AG04449 (cell line): ENCODE data around the gene SACM1L.

ENCODE experiments used
- CTCF ChIA-PET: fragments of 350-600 bp; formaldehyde crosslinking; extraction: SDS; loops from one replicate; lab custom pipeline; 2021; ENCODE audit warnings: antibody characterized with exemption; lab: Yijun Ruan, JAX
- POLR2A ChIA-PET: fragments of 400-600, 350-600 bp; formaldehyde crosslinking; extraction: SDS; loops from one replicate; lab custom pipeline; 2020; ENCODE audit warnings: antibody characterized with exemption, inconsistent platforms; lab: Yijun Ruan, JAX
- DNase-seq: peaks from one replicate; pipeline ENCODE4 v3.0.0-alpha.2; 2010; ENCODE audit warnings: low read depth, low spot score
- H3K4me3 ChIP-seq: 2 replicates; pipeline ENCODE4 v1.5.1; 2011; ENCODE audit warnings: low read depth, mild to moderate bottlenecking, control low read depth, low read length
- TF ChIP-seq, protein P1 (sequence below): IDR thresholded peaks from one replicate; pipeline ENCODE4 v1.5.1; 2011; ENCODE audit warnings: mild to moderate bottlenecking, moderate library complexity, low read length, control low read depth, inconsistent platforms; ENCODE audit not compliant: insufficient read depth; ENCODE audit errors: missing control alignments

SACM1L gene

GRCh38 chr3:45686850-45687249 lies 2.3 kb upstream of the SACM1L start:
- no peak overlapping the region for H3K4me3 ChIP-seq
- POLR2A ChIA-PET, result no interaction called here
- CTCF ChIA-PET, result interaction anchor here (0.7 to 1.3 kb wide), 2 partner anchors 10 to 176 kb away, joined by 3 read pairs; no protein-coding TSS in a partner anchor
- TF ChIP-seq, protein P1, sequence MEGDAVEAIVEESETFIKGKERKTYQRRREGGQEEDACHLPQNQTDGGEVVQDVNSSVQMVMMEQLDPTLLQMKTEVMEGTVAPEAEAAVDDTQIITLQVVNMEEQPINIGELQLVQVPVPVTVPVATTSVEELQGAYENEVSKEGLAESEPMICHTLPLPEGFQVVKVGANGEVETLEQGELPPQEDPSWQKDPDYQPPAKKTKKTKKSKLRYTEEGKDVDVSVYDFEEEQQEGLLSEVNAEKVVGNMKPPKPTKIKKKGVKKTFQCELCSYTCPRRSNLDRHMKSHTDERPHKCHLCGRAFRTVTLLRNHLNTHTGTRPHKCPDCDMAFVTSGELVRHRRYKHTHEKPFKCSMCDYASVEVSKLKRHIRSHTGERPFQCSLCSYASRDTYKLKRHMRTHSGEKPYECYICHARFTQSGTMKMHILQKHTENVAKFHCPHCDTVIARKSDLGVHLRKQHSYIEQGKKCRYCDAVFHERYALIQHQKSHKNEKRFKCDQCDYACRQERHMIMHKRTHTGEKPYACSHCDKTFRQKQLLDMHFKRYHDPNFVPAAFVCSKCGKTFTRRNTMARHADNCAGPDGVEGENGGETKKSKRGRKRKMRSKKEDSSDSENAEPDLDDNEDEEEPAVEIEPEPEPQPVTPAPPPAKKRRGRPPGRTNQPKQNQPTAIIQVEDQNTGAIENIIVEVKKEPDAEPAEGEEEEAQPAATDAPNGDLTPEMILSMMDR, result no peak
- DNase-seq, result no peak

DNA sequence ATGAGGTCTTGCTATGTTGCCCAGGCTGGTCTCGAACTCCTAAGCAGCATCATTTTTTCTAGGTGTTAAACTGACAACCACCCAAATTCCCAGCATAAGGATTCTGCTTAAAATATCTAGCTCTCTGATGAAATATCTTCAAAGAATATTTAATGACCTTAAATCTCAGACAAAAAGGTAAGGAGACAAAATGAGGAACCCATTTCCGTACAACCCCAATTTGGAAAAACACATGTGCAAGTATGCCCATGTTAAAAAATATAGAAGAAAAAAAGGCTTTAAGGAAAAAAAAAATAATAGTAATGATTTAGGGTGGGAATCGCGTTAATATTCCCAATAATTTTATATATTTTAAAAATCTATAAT lies 1.4 kb upstream of the SACM1L start:
- H3K4me3 ChIP-seq, result peak overlapping the region; percentile 71
- DNase-seq, result no peak
- CTCF ChIA-PET, result interaction anchor here (0.7 to 3.3 kb wide), 4 partner anchors 13 to 177 kb away, joined by 3 to 15 read pairs (median 4); no protein-coding TSS in a partner anchor
- POLR2A ChIA-PET, result no interaction called here
- TF ChIP-seq, protein P1, result no peak

DNA sequence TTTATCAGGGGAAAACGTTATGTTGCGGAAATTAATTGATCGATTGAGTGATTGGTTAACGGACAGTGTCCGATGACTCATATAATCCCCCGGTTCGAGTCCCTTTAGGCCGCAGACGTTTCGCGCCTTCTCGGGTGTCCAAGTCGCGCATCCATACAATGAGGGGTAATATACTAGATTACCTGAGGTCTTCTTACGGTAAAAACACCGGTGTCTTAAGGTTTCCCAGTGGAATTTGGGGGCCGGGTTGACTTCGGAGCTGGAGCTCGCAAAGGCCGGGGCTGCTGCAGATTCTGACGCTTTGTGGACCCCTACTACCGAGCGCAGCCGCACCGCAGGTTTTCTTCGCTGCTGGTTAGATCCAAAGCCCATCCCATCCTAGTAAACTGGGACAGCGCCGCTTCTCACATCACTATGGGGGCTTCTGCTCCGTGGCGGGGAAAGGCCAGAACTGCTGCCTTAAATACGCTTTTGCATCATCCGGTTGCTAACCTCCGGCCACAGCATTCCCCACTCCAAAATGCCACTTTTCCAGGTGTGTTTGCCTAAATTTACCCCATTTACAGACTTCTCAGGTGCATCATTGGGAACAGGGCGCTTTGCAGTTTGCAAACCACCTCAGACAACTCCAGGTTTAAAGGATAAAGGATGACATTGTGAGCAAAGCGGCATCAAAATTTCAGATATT lies 858 bp upstream of the SACM1L start:
- POLR2A ChIA-PET, result interaction anchor here (1.1 kb wide), 2 partner anchors 29 to 209 kb away, joined by 3 to 5 read pairs; no protein-coding TSS in a partner anchor
- peak overlapping the region; percentile 71 for H3K4me3 ChIP-seq
- CTCF ChIA-PET, result interaction anchor here (0.7 to 6.8 kb wide), 4 partner anchors 14 to 179 kb away, joined by 4 to 48 read pairs (median 10); no protein-coding TSS in a partner anchor
- DNase-seq, result no peak
- TF ChIP-seq, protein P1, result no peak

DNA sequence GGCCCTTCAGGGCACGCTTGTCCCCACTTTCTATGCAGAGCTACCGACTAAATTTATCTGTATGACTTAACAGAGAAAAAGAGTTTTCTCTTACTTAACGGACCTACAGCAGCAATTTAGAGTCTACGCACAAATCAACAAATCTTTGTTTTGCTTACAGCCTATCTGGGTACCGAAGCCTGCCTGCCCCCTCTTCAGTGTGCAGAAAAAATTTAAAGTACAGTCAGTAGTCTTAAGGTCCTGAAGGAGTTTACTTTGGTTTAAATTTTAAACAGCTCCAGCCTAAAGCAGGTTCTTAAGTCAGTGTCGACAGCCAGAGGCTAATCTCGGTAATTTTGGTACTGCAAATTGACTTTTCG lies 570 bp downstream of the SACM1L start:
- peak overlapping the region; percentile 71 for H3K4me3 ChIP-seq
- TF ChIP-seq, protein P1, result no peak
- CTCF ChIA-PET, result interaction anchor here (0.7 to 6.8 kb wide), 16 partner anchors 9 to 240 kb away, joined by 3 to 48 read pairs (median 4); no protein-coding TSS in a partner anchor
- no peak for DNase-seq
- POLR2A ChIA-PET, result interaction anchor here (0.5 to 1.3 kb wide), 5 partner anchors 22 to 248 kb away, joined by 3 to 6 read pairs (median 4); no protein-coding TSS in a partner anchor

DNA sequence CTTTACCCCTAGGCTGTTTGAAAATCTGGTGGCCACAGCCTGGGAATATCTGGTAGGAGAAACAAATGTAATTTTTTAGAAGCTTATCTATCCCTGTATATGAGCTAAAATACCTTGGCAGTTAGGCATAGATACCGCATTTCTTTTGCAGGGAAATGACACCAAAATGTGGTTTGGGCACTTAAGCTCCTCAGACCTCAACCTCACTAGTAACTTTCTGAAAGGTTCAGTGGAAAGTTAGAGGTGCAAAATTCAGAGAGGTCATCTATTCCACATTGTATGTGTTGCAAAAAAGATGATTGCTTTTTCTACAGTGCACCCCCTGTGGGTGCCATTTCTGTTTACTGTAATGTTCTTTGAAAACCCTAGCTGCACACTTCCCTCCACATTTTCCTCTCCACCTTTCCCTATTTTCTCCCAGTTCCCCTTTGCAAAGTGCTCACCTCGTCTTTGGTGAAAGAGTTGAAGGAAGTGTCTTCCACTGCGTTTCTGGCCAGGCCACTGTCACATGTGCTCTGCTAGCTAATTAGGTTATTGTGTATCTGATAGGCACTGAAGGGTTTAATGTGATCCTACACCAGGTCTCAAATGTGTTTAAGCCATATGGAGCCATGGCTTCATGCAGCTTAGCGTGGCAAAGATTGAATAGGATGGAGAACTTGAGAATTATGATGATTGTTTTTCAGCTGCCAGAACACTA lies 1.3 kb downstream of the SACM1L start:
- DNase-seq, result no peak
- H3K4me3 ChIP-seq, result peak overlapping the region; percentile 71
- POLR2A ChIA-PET, result interaction anchor here (0.5 to 0.6 kb wide), 2 partner anchors 248 to 1603 kb away, joined by 3 to 4 read pairs; no protein-coding TSS in a partner anchor
- TF ChIP-seq, protein P1, result no peak
- CTCF ChIA-PET, result interaction anchor here (0.7 to 6.8 kb wide), 17 partner anchors 8 to 653 kb away, joined by 3 to 48 read pairs (median 4); no protein-coding TSS in a partner anchor
